Hepatocyte (in vitro differentiated cells): ENCODE results near the gene TESK1. TPM values are rescaled to one million over a fixed set of nuclear protein-coding genes. Genes with fewer than 3 reads are reported as not detected.

Source experiments
- DNase-seq: peaks from one replicate; pipeline ENCODE4 v3.0.0-alpha.2; 2016; ENCODE audit warnings: low spot score
- H2AFZ ChIP-seq: fragments of 200-600 bp; sonication (generic); 2 replicates; pipeline ENCODE4 v1.6.0; 2016; ENCODE audit warnings: antibody characterized with exemption, mild to moderate bottlenecking
- H3K27ac ChIP-seq: fragments of 200-600 bp; sonication (generic); 2 replicates; pipeline ENCODE4 v1.5.1; 2016; ENCODE audit warnings: mild to moderate bottlenecking
- H3K27me3 ChIP-seq: fragments of 200-600 bp; sonication (generic); 2 replicates; pipeline ENCODE4 v1.6.1; 2016
- H3K36me3 ChIP-seq: fragments of 200-600 bp; sonication (generic); replicated peaks from 2 replicates; pipeline ENCODE4 v1.5.1; 2016; ENCODE audit warnings: low read depth; ENCODE audit not compliant: insufficient read depth
- H3K4me1 ChIP-seq: fragments of 200-600 bp; sonication (generic); 2 replicates; pipeline ENCODE4 v1.5.1; 2016; ENCODE audit warnings: mild to moderate bottlenecking, moderate library complexity; ENCODE audit not compliant: insufficient read depth
- H3K4me2 ChIP-seq: fragments of 200-600 bp; sonication (generic); 2 replicates; pipeline ENCODE4 v1.6.0; 2016
- H3K4me3 ChIP-seq: fragments of 200-600 bp; sonication (generic); 2 replicates; pipeline ENCODE4 v1.5.1; 2016; ENCODE audit warnings: mild to moderate bottlenecking
- H3K79me2 ChIP-seq: fragments of 200-600 bp; sonication (generic); 2 replicates; pipeline ENCODE4 v1.6.0; 2017; ENCODE audit warnings: mild to moderate bottlenecking
- H3K9me2 ChIP-seq: fragments of 200-600 bp; sonication (generic); replicated peaks from 2 replicates; pipeline ENCODE4 v1.6.0; 2017; ENCODE audit warnings: mild to moderate bottlenecking; ENCODE audit not compliant: insufficient read depth
- H3K9me3 ChIP-seq: fragments of 200-600 bp; sonication (generic); 2 replicates; pipeline ENCODE4 v1.5.1; 2016; ENCODE audit warnings: low read depth, mild to moderate bottlenecking
- H4K20me1 ChIP-seq: fragments of 200-600 bp; sonication (generic); 2 replicates; pipeline ENCODE4 v1.6.0; 2016; ENCODE audit warnings: mild to moderate bottlenecking; ENCODE audit not compliant: insufficient read depth, poor library complexity, severe bottlenecking
- EZH2 ChIP-seq: fragments of 200-600 bp; sonication (generic); IDR thresholded peaks from 2 replicates; pipeline ENCODE4 v1.6.1; 2016; ENCODE audit warnings: antibody characterized with exemption, mild to moderate bottlenecking, borderline replicate concordance
- EZH2phosphoT487 ChIP-seq: fragments of 200-600 bp; sonication (generic); IDR thresholded peaks from one replicate; pipeline ENCODE4 v1.6.1; 2018; ENCODE audit warnings: antibody characterized with exemption, mild to moderate bottlenecking, low read depth, moderate library complexity; ENCODE audit not compliant: unreplicated experiment, severe bottlenecking
- WGBS: methylation state at CpG from one replicate; pipeline ENCODE4 v1.1.6; 2016; ENCODE audit warnings: low lambda C conversion rate; ENCODE audit errors: missing lambda C conversion rate; 5-methylcytosine and 5-hydroxymethylcytosine counted together
- polyA plus RNA-seq: library from polyadenylated mRNA; unstranded; fragments of >200 nt; fragmentation: Nextera tagmentation; extraction: Ambion mirVana; gene quantifications from 2 replicates; pipeline ENCODE4 v1.2.1, GENCODE V29; 2016
- total RNA-seq: library from RNA; depleted of rRNA; stranded (reverse); fragments of >200 nt; gene quantifications from 2 replicates; pipeline ENCODE4 v1.2.3, GENCODE V29; 2014
- TF ChIP-seq, protein P1 (sequence below): fragments of 200-600 bp; sonication (generic); IDR thresholded peaks from 2 replicates; pipeline ENCODE4 v1.5.1; 2016; ENCODE audit warnings: antibody characterized with exemption, mild to moderate bottlenecking; ENCODE audit not compliant: poor library complexity

Gene TESK1
- total and polyA plus RNA-seq, 2 experiments from 2014 or later = 17.4 to 30.3 TPM

DNA sequence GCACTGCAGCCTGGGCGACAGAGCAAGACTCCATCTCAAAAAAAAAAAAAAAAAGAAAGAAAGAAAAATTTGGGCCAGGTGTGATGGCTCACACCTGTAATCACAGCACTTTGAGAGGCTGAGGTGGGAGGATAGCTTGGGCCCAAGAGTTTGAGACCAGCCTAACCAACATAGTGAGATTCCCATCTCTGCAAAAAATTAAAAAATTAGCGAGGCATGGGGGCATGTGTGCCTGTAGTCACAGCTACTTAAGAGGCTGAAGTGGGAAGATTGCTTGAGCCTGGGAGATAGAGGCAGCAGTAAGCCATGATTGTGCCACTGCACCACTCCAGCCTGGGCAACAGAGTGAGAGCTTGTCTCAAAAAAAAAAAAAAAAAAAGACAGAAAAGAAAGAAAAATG, 48.5 kb downstream of the TESK1 start:
- Histone ChIP-seq H2AFZ (no peak overlapping the region), H3K4me3 (no peak overlapping the region), H3K36me3 (no peaks in the 10 kb centered on the region), H3K27me3 (no peaks in the 10 kb centered on the region), H4K20me1 (no peaks in the 10 kb centered on the region), H3K9me2 (no peaks in the 10 kb centered on the region), H3K9me3 (no peaks in the 10 kb centered on the region), H3K27ac (no peak overlapping the region), H3K79me2 (no peaks in the 10 kb centered on the region), H3K4me1 (peaks cover 5% of the 10 kb centered on the region), H3K4me2 (no peak overlapping the region)
- WGBS = 95% methylated on average over 2 of the region's 2 CpGs
- no peak for DNase-seq
- TF ChIP-seq, protein P1, sequence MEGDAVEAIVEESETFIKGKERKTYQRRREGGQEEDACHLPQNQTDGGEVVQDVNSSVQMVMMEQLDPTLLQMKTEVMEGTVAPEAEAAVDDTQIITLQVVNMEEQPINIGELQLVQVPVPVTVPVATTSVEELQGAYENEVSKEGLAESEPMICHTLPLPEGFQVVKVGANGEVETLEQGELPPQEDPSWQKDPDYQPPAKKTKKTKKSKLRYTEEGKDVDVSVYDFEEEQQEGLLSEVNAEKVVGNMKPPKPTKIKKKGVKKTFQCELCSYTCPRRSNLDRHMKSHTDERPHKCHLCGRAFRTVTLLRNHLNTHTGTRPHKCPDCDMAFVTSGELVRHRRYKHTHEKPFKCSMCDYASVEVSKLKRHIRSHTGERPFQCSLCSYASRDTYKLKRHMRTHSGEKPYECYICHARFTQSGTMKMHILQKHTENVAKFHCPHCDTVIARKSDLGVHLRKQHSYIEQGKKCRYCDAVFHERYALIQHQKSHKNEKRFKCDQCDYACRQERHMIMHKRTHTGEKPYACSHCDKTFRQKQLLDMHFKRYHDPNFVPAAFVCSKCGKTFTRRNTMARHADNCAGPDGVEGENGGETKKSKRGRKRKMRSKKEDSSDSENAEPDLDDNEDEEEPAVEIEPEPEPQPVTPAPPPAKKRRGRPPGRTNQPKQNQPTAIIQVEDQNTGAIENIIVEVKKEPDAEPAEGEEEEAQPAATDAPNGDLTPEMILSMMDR = no peak
- TF ChIP-seq EZH2phosphoT487 = no peak
- TF ChIP-seq EZH2 = no peak

DNA sequence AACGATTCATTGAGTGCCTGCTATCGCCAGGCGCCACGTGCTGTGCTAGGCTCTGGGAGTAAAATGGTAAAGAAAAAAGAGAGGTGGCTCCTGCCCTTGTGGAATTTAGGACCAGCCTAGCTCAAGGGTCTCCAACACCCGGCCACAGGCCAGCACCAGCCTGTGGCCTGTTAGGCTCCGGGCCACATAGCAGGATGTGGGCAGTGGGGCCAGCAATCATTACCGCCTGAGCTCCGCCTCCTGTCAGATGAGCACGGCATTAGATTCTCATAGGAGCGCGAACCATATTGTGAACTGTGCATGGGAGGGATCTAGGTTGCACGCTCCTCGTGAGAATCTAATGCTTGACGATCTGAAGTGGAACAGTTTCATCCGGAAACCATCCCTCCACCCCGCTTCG, 51.3 kb downstream of the TESK1 start:
- Histone ChIP-seq H3K4me1 (peaks cover 11% of the 10 kb centered on the region), H2AFZ (no peak overlapping the region), H3K36me3 (no peaks in the 10 kb centered on the region), H3K27ac (peak overlapping the region; percentile 98), H3K4me3 (no peak overlapping the region), H4K20me1 (no peaks in the 10 kb centered on the region), H3K9me3 (no peaks in the 10 kb centered on the region), H3K79me2 (peaks cover 11% of the 10 kb centered on the region), H3K9me2 (no peaks in the 10 kb centered on the region), H3K4me2 (no peak overlapping the region), H3K27me3 (no peaks in the 10 kb centered on the region)
- WGBS = 88% methylated on average over 17 of the region's 17 CpGs
- no peak for DNase-seq
- TF ChIP-seq, protein P1 = no peak
- no peak for TF ChIP-seq EZH2
- TF ChIP-seq EZH2phosphoT487 = no peak

DNA sequence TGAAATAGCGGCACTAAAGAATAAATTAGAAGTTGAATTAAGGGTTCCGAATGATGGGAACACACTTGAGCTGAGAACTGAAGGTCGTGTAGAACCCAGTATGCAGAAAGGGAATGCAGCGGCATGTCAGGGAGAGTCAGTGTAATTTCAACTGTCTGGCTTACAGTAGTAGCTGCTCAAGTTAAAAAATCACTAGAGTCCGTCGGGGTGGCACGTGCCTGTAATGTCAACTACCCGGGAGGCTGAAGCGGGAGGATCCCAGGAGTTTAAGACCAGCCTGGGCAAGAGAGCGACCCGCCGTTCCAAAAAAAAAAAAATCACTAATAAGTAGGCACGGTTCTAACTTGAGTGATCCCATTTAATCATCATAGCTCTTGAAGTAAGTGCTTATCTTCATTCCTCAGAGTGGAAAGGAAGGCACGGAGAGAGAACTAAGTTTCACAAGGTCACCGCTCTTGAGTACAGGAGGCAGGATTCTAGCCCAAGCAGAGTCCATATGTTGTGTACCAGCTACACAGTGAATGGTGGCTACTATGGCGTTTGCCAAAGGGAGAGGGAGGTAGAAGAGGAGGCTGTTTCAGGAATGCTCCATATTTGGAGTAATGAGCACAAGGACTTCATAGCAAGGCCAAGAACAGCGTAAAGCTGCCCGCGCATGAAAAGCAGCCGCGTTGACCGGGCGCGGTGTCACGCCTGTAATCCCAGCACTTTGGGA, 51.9 kb downstream of the TESK1 start:
- no peaks in the 10 kb centered on the region for H3K9me2 ChIP-seq

More for the DNA sequence above, 51.9 kb downstream of the TESK1 start:
- Histone ChIP-seq H3K36me3 (no peaks in the 10 kb centered on the region), H3K4me3 (no peak overlapping the region), H2AFZ (peak overlapping the region; percentile 11), H3K79me2 (peaks cover 11% of the 10 kb centered on the region), H3K4me1 (peaks cover 10% of the 10 kb centered on the region), H3K4me2 (peak overlapping the region; percentile 70), H4K20me1 (no peaks in the 10 kb centered on the region), H3K27ac (peak overlapping the region; percentile 98), H3K27me3 (no peaks in the 10 kb centered on the region), H3K9me3 (no peaks in the 10 kb centered on the region)
- peak; percentile 59 for DNase-seq
- TF ChIP-seq EZH2 = no peak
- TF ChIP-seq EZH2phosphoT487 = no peak
- TF ChIP-seq, protein P1 = no peak
- WGBS = 34% methylated on average over 25 of the region's 25 CpGs
